Nephron (organoid): ENCODE results near the gene NMNAT3.

Experiments used
- H3K27ac Mint-ChIP-seq, 3 experiments: 2 replicates each; pipeline ENCODE4 v1.8.0; 2020; ENCODE audit warnings: mixed read lengths in 3 of 3, mild to moderate bottlenecking in 2 of 3, moderate library complexity in 1 of 3
- H3K27me3 Mint-ChIP-seq: 2 replicates; pipeline ENCODE4 v1.8.0; 2021; ENCODE audit warnings: low read depth, mild to moderate bottlenecking, moderate library complexity, mixed read lengths
- H3K36me3 Mint-ChIP-seq: 2 replicates; pipeline ENCODE4 v1.8.0; 2020; ENCODE audit warnings: low read depth, mixed read lengths
- H3K4me1 Mint-ChIP-seq: 2 replicates; pipeline ENCODE4 v1.8.0; 2020; ENCODE audit warnings: mixed read lengths
- H3K4me3 Mint-ChIP-seq, 3 experiments: 2 replicates each; pipeline ENCODE4 v1.8.0; 2020; ENCODE audit warnings: mild to moderate bottlenecking in 3 of 3, mixed read lengths in 3 of 3, moderate library complexity in 2 of 3
- H3K9me3 Mint-ChIP-seq: 2 replicates; pipeline ENCODE4 v1.8.0; 2020; ENCODE audit warnings: mixed read lengths
- TF ChIP-seq, protein P1 (sequence below), 3 experiments: fragments of 200-600 bp; sonication (generic); IDR thresholded peaks; one replicate each; pipeline ENCODE4 v1.5.0; 2021; ENCODE audit warnings: antibody characterized with exemption in 3 of 3; ENCODE audit not compliant: unreplicated experiment in 3 of 3

The NMNAT3 gene

DNA sequence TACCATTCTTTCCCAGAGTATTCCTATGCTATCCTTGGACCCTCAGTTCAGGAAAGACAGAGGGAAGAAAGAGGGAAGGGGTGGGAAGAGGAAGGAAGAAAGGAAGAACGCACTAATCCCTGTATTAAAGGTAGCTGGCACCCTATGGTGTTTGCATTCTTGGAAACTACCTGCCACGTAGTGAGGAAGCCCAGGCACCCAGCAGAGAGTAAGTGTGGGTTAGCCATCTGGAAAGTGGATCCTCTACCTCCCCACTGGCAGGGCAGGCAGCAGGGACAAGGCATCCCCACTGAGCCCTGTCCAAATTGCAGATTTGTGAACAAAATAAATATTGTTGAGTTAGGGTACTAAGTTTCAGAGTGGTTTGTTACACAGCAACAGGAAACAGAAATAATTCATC is 147.1 kb downstream of the NMNAT3 start:
- Mint-ChIP-seq H3K36me3 (peaks cover 37% of the 10 kb centered on the region), H3K27me3 (no peaks in the 10 kb centered on the region), H3K27ac (no peak overlapping the region), H3K4me1 (peaks cover 60% of the 10 kb centered on the region), H3K9me3 (no peaks in the 10 kb centered on the region), H3K4me3 (no peak overlapping the region)
- TF ChIP-seq, protein P1, sequence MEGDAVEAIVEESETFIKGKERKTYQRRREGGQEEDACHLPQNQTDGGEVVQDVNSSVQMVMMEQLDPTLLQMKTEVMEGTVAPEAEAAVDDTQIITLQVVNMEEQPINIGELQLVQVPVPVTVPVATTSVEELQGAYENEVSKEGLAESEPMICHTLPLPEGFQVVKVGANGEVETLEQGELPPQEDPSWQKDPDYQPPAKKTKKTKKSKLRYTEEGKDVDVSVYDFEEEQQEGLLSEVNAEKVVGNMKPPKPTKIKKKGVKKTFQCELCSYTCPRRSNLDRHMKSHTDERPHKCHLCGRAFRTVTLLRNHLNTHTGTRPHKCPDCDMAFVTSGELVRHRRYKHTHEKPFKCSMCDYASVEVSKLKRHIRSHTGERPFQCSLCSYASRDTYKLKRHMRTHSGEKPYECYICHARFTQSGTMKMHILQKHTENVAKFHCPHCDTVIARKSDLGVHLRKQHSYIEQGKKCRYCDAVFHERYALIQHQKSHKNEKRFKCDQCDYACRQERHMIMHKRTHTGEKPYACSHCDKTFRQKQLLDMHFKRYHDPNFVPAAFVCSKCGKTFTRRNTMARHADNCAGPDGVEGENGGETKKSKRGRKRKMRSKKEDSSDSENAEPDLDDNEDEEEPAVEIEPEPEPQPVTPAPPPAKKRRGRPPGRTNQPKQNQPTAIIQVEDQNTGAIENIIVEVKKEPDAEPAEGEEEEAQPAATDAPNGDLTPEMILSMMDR (IDR thresholded peaks at IDR 0.05; ENCODE audit: unreplicated experiment in 3 of 3): no peak

DNA sequence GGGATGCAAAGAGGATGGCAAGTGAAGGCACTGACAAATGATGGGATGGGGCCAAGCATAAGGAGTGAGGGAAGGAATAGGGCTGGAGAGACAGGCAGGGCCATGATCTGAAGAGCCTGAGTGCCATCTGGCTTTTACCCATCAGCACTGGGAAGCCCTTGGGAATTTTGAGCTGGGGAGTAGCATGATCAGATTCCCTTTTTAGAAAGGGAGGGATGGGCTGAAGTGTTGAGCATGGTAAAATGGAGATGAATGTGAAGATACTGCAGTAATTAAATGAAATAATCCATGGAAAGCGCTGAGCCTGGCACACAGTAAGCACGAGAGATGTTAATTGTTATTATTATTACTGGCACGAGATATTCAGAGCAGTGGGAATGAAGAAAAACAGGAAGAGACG is 148.1 kb downstream of the NMNAT3 start:
- Mint-ChIP-seq H3K4me3 (no peak overlapping the region), H3K9me3 (no peaks in the 10 kb centered on the region), H3K4me1 (peaks cover 49% of the 10 kb centered on the region), H3K27ac (peak overlapping the region; percentile 1 to 31 (median 26)), H3K36me3 (peaks cover 43% of the 10 kb centered on the region), H3K27me3 (no peaks in the 10 kb centered on the region)
- TF ChIP-seq, protein P1 (IDR thresholded peaks at IDR 0.05; ENCODE audit: unreplicated experiment in 3 of 3): no peak

DNA sequence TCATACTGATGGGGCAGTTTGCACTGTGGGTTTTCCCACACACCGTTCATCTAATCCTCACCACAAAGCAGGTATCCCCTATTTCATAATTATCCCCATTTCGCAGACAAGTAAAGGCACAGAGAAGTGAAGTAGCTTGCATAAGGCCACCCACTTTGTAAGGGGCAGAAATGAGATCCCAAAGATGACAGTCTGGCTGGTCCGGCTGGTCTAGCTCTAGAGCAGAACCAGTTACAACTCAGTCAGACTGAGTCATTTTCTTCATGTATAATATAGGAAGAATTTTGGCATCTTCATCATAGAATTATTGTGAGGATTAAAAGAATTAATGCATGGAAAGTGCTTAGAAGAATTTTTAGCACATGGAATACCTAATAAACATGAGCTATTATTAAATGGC is 148.8 kb downstream of the NMNAT3 start:
- Mint-ChIP-seq H3K27me3 (no peaks in the 10 kb centered on the region), H3K36me3 (peaks cover 48% of the 10 kb centered on the region), H3K4me1 (peaks cover 47% of the 10 kb centered on the region), H3K27ac (no peak overlapping the region), H3K9me3 (no peaks in the 10 kb centered on the region), H3K4me3 (no peak overlapping the region)
- TF ChIP-seq, protein P1 (IDR thresholded peaks at IDR 0.05; ENCODE audit: unreplicated experiment in 3 of 3): no peak

DNA sequence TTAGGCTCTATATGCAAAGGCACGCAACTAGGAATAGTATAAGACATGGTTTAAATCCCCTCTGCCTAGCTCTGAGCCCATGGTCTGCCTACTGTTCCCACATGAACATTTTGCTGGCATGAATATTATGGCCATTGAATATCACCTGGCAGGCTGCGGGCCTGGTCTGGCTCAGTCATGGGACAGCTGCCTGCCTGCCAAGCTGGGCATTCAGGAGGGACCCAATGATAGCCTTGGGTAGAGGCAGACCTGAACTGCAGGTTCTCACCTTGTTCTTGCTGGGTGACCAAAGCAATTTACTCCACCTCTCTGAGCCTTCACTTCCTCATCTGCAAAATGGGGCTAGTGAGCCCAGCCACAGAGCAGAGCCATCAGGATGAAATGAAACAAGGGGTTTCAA is 149.5 kb downstream of the NMNAT3 start:
- Mint-ChIP-seq H3K27me3 (no peaks in the 10 kb centered on the region), H3K4me3 (no peak overlapping the region), H3K9me3 (no peaks in the 10 kb centered on the region), H3K36me3 (peaks cover 50% of the 10 kb centered on the region), H3K27ac (no peak overlapping the region), H3K4me1 (peaks cover 43% of the 10 kb centered on the region)
- TF ChIP-seq, protein P1 (IDR thresholded peaks at IDR 0.05; ENCODE audit: unreplicated experiment in 3 of 3): no peak

DNA sequence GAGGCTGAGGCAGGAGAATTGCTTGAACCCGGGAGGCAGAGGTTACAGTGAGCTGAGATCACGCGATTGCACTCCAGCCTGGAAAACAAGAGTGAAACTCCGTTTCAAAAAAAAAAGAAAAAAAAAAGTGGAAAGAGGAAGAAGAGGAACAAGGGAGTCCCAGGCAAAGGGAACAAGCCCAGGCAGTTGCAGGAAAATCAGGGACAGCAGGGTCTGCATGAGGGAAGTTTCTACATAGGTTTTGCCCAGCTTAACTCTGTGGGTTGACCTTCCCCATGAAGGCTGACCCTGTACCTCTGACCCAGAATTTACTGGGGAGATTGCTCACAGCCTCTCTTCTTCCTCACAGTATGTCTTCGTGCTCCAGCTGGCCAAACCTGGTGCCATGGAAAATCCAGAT is 150.5 kb downstream of the NMNAT3 start:
- Mint-ChIP-seq H3K27me3 (no peaks in the 10 kb centered on the region), H3K4me3 (no peak overlapping the region), H3K27ac (no peak overlapping the region), H3K4me1 (peaks cover 33% of the 10 kb centered on the region), H3K36me3 (peaks cover 58% of the 10 kb centered on the region), H3K9me3 (no peaks in the 10 kb centered on the region)
- TF ChIP-seq, protein P1 (IDR thresholded peaks at IDR 0.05; ENCODE audit: unreplicated experiment in 3 of 3): no peak

DNA sequence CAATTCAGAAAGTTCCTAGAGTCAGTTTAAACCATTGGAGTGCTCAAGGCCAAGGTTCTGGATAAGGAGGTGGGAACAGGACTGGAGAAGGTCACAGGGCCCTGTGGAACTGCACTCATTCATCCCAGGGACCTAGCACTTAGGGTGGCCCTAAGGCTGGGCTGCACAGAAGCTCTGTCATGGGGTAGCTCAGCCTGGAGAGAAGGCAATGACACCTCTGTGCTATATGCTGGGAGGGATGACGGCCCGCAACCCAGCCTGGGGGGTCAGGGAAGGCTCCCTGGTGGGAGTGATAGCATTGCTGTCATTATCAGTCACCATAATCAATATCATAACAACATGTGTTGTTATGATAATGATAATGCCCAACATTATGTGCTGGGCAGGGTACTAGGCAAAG is 151.6 kb downstream of the NMNAT3 start:
- Mint-ChIP-seq H3K4me3 (no peak overlapping the region), H3K36me3 (peaks cover 61% of the 10 kb centered on the region), H3K27ac (no peak overlapping the region), H3K27me3 (no peaks in the 10 kb centered on the region), H3K9me3 (no peaks in the 10 kb centered on the region), H3K4me1 (peaks cover 22% of the 10 kb centered on the region)
- TF ChIP-seq, protein P1 (IDR thresholded peaks at IDR 0.05; ENCODE audit: unreplicated experiment in 3 of 3): no peak
